CD4-positive, alpha-beta T cell treated with Interferon alpha-2 for 1 hour (primary cell): Measurements from ENCODE around the gene HOXA5.

Source experiments
- DNase-seq, 2 donors: peaks; one replicate each; pipeline ENCODE4 v3.0.0-alpha.2; 2020 to 2022

HOXA5 gene

GRCh38 chr7:27131390-27131819 lies 12.1 kb downstream of the HOXA5 start:
- DNase-seq: no peak

DNA sequence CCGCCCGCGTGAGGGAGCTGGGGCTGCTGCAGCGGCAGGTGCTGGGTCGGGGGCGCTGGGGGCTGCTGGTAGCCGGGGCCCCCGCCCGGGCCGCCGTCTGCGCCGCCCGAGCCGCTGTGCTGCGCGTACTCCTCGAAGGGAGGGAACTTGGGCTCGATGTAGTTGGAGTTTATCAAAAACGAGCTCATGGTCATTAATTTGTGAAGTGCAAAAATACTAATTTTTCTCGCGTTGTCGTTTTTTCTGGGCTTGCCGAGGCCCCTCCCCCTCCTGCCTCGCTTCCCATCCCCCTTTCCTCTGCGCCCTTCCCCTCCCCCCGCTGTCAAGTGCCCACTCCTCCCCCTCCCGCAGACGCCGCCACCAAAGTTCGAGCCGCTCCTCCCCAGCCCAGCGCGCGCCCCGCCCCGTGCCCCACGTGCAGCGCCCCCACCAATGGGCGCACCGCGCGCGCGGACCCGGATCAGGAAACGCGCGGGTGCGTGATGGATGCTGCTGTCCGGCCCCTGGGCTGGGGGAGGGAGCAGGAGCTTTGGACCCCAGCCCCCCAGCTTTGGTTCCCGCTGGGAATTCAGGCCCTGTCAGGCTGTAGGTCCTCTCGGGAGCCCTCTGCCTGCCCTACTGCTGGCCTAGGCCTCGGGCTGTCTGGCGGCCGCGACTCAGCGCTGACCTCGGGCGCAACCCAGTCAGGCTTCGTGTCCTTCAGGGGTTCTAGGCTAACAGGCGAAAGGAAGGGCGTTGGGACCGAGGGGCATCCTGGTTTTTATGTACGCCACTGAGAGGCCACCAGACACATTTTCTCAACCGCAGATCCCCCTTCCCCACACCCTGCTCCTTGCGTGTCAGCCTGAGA lies 12.7 kb downstream of the HOXA5 start, which contains the start of gene HOXA4:
Gene HOXA4, minus strand, starts transcription at position 218 of the 850 bp plus-strand sequence. Its CDS starts 24 bp downstream, at position 194.
- DNase-seq: peak; percentile 80 to 84

GRCh38 chr7:27129729-27130539 lies 13.5 kb downstream of the HOXA5 start:
- no peak for DNase-seq

- no peak for DNase-seq
Measured at GRCh38 chr7:27128776-27129728, 14.4 kb downstream of the HOXA5 start.

- no peak for DNase-seq
Measured at GRCh38 chr7:27128034-27128433, 15.4 kb downstream of the HOXA5 start.

DNA sequence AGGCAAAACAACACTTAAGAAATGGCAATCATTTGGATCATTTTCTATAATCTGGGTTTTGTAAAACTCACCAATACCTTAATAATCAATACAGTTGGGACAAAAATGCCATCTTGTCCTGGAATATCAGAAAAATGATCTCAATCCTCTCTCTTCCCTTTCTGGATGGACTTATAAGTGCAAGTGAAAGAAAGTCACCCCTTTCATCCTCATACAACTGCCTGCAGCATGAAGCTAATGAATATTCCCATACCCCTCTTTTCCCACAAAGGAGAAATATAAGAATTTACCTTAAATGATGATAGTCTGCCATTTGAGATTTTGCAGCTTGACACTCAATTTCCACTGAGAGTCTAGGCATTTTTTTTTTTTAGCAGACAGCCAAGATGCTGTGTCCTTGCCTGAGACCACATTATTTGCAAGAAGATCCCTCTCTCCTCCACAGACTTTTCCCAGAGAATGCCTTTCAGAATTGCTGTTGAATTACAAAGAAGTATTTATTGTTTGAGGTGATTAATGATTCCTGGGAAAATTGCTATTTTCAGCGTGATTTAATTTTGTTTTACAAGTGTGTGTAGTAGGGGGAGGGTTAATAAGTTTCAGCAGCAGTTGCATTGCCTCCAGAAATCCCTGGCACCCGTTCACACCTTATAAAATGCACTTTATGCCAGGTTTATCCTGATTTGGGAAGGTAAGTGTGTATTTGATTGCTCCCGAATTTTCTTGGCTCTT lies 16.7 kb downstream of the HOXA5 start:
- DNase-seq: no peak

- no peak for DNase-seq
Measured at GRCh38 chr7:27125986-27126394, 17.5 kb downstream of the HOXA5 start.

DNA sequence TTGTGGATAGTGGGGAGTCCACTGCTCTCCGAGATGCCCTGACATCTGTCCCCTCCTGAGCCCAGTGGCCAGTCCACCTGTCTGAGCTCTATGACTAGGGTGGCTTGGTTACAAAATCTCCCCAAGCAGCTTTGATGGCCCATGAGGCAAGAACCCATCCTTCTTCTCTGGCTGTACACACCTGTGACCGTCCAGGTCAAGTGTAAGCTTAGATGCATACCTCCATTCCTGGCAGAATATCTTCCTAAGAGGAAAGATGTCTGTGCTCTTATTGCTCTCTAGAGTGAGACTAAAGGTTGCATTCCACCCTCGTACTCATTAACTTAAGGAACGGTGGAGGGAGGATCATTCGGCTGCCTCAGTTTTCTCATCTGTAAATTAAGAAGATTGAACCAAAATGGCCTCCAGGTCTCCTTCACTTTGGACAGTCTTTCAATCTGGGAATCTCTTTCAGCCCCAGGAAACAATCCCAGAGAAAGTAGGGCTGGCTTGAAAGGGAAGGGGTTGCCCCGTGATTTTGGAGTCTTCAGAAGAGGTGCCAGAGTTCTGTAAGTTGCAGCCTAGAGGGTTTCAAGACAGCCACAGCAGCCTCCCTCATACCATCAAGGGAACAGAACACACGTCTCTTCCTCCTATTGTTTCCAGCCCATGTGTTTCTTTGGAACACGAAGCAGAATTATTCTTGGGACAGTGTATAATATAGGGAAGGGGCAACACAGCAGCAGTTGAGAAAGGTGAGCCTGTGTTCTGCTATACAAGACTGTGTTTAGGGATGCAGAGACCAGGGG lies 18.4 kb downstream of the HOXA5 start:
- no peak for DNase-seq

GRCh38 chr7:27124096-27124901 lies 19.2 kb downstream of the HOXA5 start:
- DNase-seq: no peak

DNA sequence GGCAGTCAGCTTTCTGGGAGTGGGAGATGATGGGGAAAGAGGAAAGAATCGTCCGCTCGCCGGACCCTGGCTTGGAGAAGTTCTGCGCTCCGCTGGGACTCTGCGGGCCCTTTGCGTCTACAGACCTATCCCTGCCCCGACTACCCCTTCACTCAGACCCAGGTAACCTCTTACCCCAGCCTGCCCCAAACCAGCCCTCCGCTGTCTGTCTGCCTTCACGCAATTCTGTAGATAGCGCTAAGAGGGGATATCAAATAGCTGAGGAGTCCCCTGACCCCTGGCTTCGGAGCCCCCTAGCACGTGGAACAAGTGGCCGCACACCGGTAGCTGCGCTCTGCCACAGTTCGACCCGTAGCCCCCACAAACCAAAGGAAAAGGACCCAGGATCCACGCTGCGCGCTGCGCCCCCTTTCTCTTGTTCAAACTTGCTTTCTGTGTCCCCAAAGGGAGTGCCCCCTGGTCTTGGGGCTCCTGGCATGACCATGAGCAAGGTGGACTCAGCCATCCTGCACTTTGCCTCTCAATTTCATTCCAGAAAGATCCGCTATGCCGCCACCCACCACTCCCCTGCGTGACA lies 19.9 kb downstream of the HOXA5 start:
- no peak for DNase-seq

- no peak for DNase-seq
Measured at GRCh38 chr7:27123007-27123476, 20.4 kb downstream of the HOXA5 start.

DNA sequence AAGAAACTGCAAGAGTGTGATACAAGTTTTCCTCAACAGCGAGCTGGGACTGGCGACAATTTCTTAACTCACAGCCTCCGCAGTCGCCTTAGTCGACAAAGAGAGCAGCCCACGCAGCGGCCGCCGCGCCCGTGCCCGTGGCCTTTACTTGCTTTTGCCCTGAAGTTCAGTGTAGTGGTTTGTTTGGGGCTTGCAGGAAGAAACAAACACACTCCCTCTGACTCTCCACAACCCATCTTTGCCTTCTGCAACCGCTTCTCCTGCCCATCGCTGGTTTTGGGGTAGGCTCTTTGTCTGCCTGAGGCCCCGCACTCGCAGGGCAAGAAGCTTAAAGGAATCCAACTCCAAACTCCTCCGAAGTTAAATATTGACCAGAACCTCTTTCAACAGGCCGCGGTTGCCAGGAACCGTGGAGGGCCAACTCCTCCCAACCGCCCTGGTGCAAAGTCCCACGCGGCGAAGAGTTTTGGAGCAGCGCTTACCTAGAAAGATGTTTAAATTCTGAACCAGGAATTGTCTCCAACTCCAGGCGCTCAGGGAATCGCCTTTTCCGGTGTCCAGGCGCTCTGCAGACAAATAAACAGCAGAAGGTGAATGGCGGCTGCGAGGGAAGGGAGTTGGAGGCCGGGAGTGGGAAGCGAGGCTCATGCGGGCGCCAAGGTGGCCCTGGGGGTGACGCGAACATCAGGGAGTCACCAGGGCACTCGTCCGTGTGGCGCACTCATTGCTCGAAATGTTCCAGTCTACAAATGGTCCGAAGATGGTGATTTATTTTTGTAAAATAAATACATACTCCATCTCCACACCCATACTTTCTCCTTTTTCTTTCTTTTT lies 21.2 kb downstream of the HOXA5 start:
- no peak for DNase-seq

DNA sequence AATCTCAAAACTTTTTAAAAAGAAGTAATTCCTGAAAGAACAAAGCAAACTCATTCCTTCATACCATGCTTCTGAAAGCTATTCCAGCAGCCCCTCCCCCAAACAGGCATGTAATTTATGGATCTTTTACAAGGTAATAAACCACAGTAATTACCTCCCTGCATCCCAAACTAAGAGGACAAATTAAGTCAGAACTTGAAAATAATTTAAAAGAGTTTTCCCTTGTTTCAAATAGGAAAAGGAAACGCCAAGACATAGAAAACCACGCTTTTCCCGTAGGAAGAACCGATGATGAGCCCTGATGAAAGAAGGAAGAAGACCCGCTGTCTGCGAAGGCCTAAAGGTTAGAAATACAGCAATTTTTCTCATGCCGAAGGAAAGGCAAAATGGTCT lies 21.8 kb downstream of the HOXA5 start:
- no peak for DNase-seq

GRCh38 chr7:27119412-27119911 lies 24.0 kb downstream of the HOXA5 start:
- no peak for DNase-seq

DNA sequence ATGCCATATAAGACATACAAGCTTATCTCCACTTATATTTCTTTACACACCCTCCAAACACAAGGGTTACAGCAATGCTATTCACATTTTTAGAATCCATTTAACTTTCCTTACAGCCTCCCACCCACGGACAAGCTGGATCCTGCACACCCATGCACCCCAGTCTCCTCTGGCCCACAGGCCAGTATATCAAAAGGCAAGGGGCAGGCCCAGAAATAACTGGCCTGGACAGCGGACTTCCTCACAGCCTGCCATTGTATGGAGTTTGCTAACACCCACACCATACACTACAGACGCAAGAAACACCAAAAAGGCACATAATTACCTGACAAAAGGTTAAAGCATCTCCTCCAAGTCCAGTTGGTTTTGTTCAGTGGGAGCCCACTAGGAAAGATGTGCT lies 24.9 kb downstream of the HOXA5 start:
- no peak for DNase-seq

- no peak for DNase-seq
Measured at GRCh38 chr7:27117887-27118491, 25.5 kb downstream of the HOXA5 start.

DNA sequence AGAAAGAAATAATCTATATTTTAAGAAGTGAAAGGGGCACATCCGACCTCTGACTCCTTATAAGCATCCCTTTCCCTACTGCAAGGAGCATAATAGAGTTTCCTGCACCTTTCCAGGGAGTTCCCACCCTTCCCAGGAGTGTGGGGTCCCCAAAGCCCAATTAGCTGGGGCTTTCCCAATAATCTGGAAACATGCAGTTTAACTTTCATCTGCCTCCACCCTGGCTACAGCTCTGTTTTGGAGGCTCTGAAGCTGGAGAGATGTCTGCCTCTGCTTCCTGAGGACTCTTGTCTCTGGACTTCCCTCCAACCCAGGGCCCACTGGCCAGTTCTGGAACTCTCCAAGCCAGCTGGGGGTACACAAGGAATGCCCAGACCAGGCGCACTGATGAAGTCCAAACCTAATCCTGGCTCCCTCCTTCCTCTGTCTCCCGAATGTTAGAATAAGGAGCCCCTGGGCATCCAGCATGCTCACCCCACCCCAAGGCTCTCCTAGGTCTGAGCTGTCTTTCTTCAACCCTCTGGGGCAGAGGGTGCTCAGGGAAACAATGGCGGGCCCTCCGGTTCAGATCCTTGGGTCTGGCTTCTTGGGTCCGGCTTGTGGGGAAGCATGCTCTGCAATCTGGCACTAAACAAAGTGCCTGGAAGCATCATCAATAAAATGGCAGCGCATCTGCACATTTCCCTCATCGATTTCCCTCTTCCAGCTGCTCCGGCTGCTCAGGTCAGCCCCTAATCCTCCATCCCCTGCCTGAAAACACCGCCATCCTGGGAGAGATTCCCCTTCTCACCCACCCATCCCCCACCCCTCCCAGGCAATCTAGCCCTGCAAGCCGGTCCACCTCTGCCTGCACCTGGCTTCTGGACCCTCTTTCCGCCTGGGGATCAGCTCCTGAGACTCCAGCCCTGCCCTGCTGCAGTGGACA lies 26.3 kb downstream of the HOXA5 start:
- DNase-seq: no peak
